AML-193 (cell line): Measurements from ENCODE around the gene SUPT5H.
"Not testable (repeated sequence)": the region's sequence is repeated elsewhere in the genome, so short reads cannot be mapped to it uniquely, and the experiment has no call there.

Experiments
- DNase-seq, 2 experiments: peaks; one replicate each; lab custom pipeline; 2025; lab: John Stamatoyannopoulos, UW

Gene SUPT5H

DNA sequence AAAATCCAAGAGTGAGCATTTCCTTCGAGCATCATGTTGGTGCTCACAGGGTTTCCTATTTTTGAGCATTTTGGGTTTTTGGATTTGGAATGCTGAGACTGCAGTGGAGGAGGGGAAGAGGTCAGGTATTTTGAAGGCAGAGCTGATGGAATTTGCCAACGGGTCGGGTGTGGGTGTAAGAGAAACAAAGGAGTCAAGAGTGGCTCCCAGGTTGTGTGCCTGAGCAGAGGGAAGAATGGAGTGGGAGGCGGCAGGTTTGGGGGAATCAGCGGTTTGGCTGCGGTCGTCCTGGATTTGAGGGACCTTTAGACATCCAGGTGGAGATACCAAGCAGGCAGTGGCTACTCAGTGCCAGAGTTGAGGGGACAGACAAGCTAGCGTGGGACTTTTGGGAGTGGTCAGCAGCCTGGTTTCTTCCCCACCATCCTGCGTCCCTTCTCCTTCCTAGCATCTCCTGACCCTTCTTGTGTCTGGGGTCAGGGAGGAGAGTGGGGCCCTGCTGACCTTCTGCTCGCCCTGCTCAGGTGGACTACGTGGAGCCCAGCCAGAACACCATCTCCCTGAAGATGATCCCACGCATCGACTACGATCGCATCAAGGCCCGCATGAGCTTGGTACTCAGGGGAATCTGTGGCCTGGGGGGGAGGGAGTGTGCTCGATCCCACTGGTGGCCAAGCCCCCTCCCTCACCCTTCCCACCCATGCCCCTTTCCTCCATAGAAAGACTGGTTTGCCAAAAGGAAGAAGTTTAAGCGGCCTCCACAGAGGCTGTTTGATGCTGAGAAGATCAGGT lies 20.8 kb downstream of the SUPT5H start:
- no peak for DNase-seq

DNA sequence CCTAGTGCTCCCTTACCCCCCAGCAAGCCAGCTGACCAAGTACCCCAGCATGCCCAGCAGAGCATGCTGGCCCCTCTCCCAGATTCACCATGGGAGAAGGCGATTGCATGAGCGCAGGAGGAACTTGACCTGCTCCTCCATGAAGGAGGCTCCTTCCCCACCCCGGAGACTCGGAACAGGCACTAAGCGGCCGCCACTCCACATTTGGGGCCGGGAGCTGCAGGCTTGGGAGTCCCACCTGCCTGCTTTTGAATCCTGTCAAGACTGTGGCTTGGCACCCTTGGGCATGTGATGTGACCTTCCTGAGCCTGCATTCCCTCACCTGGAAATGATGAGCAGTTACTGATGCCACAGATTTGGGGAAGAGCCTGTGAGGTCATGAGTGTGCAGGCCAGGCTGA lies 22.6 kb downstream of the SUPT5H start:
- DNase-seq: no peak

DNA sequence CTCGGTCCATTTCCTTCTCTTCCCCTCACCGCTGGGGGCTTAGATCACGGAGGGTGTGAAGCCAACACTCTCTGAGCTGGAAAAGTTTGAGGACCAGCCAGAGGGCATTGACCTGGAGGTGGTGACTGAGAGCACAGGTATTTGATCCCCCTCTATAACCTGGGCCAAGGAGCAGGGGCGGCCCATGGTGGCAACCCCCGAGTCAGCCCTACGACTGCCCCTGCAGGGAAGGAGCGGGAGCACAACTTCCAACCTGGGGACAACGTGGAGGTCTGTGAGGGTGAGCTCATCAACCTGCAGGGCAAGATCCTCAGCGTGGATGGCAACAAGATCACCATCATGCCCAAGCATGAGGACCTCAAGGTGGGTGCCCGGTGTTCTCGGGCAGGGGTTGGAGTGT lies 23.7 kb downstream of the SUPT5H start:
- no peak for DNase-seq

DNA sequence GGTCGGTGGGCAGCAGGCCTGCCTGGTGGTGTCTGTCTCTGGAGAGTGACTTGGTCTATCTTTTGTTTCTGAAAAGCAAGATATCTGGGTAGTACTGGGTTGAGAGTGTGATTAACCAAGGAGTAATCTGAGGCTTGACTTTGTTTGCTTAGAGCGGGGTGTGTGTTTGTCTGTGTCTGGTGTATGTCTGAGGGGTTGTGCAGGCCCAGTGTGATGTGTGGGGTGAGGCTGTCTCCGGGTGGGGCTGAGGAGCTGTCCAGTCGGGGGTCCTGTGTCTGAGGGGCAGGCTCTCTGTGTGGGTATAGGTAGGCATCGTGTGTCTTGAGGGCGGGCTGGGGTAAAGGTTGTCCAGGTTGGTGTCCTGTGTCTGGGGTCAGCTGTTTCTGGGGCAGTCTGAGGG lies 24.2 kb downstream of the SUPT5H start:
- no peak for DNase-seq

DNA sequence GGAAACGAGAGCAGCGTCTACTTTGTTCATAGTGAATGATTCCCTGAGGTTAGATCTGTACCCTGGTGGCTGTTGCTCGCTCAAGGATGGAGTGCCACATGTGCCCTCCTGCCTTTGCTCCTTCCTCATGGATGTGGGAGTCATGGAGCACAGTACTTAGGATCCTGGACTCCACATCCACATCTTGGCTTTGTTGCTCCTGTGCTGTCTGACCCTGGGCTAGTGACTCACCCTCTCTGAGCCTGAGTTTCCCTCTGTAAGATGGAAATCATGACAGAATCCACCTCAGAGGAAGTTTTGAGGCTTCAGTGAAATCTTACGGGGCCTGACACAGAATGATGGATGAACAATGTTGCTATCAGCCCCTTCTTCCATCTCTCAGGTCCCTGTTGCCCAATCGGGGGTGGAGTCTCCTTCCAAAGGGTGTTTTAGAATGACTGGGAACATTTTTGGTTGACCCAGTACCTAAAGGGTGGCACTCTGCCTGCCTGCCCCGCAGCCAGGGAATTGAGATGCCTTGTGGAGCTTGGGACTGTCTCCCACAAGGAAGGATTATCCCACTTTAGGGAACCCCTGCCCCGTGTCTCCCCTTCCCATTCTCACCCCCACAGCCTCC lies 25.4 kb downstream of the SUPT5H start:
- no peak for DNase-seq

DNA sequence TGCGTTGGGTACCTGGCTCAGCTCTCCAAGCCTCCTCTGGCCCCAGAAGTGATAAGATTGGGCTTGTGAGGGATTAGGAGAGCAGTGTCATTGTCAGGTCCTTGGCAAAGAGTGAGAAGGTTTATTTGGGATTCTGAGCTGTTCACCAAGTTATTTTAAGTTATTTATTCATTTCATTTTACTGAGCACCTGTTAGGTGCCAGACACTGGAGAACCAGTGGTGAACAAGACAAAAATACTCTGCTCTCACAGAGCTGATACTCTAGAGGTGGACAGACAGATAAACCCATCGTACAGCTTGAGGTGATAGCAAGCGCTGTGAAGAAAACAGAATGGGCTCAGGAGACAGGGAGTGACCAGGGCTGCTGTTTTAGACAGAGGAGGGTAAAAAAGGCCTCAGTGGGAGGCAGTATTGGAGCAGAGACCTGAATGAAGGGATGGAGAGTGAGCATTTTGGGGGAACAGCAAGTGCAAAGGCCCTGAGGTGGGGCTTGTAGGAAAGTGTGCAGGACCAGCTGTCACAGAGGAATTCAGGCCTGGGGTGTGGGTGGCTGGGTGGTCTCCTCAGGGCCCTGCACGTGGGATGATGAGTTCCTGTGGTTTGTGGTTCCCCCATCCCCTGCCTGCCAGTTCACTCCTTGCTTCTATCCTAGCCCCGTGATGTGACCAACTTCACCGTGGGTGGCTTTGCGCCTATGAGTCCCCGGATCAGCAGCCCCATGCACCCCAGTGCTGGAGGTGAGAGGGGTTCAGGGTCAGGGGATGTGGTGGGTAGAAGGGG lies 26.6 kb downstream of the SUPT5H start:
- no peak for DNase-seq

DNA sequence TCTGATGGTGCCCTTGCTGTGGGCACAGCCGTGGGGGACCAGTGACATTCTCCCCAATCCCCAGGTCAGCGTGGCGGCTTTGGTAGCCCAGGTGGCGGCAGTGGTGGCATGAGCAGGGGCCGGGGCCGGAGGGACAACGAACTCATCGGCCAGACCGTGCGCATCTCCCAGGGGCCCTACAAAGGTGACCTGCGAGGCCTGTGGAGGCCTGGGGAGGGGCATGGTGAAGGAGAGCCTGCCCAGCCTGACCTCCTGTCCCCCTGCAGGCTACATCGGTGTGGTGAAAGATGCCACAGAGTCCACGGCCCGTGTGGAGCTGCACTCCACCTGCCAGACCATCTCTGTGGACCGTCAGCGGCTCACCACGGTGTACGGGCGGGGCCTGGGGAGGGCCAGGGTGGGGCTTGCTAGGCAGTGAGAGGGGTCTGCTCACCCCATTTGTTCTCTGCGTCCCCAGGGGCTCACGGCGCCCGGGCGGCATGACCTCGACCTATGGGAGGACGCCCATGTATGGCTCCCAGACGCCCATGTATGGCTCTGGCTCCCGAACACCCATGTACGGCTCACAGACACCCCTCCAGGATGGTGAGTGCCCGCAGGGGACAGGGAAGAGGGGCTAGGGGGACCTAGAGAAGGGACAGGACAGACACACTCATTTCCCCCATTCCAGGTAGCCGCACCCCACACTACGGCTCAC lies 27.5 kb downstream of the SUPT5H start:
- DNase-seq: no peak

DNA sequence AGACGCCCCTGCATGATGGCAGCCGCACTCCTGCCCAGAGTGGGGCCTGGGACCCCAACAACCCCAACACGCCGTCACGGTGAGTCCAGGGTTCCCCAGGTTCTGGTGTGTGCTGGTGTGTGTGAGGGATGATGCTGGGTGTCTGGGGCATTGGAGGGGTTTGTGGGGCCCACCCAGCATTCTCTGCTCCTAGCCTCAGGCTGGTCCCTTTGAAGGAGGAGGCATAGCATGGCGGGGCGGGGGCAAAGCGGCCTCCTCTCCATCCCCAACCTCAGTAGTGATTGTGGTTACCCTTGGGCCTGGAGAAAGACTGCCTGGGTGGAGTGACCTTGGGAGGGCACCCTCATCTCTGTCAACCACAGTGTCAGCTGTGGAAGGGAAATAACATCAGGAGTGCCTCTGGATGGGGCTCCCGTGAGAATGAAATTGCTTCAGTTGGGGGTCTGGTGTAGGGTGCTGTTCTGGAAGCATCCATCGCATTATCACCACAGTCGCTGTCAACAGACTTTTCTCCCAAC lies 28.1 kb downstream of the SUPT5H start:
- no peak for DNase-seq

DNA sequence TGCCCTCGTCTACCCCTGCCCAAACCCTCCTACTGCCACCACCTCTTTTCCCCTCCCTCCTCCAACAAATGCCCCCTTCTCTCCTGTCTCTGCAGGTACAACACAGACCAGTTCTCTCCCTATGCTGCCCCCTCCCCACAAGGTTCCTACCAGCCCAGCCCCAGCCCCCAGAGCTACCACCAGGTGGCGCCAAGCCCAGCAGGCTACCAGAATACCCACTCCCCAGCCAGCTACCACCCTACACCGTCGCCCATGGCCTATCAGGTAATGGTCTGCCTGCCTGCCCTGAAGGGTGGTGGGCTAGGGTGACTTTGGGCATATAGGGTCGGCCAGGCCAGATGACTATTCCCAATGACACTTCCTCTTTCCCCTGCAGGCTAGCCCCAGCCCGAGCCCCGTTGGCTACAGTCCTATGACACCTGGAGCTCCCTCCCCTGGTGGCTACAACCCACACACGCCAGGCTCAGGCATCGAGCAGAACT lies 28.8 kb downstream of the SUPT5H start:
- peak; percentile 26 to 40 for DNase-seq

DNA sequence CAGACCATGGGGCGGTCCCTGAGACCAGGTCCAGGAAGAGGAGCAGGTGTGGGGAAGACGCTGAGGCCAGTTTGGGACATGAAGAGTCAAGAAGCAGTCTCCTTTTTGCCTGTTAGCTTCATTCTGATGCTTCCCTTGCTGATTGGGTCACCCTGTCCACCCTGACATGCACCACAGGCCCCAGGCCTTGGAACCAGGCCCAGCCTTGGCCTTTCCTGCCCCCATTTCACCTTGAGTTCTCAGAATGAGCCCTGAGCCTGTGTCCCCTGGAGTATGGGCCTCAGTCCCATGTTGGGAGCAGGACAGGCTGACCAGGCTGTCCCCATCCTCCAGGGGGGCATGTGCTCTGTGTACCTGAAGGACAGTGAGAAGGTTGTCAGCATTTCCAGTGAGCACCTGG lies 30.4 kb downstream of the SUPT5H start:
- DNase-seq: no peak

DNA sequence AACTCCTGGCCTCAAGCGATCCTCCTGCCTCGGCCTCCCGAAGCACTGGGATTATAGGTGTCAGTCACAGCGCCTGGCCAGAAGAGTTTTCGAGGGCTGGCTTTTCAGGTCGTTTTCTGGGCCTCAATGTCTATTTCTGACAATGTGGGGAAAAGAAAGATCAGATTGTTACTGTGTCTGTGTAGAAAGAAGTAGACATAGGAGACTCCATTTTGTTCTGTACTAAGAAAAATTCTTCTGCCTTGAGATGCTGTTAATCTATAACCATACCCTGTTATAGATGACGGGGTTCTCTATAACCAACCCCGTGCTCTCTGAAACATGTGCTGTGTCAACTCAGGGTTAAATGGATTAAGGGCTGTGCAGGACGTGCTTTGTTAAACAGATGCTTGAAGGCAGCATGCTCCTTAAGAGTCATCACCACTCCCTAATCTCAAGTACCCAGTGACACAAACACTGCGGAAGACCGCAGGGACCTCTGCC lies 34.0 kb downstream of the SUPT5H start:
- DNase-seq: not testable (repeated sequence)

DNA sequence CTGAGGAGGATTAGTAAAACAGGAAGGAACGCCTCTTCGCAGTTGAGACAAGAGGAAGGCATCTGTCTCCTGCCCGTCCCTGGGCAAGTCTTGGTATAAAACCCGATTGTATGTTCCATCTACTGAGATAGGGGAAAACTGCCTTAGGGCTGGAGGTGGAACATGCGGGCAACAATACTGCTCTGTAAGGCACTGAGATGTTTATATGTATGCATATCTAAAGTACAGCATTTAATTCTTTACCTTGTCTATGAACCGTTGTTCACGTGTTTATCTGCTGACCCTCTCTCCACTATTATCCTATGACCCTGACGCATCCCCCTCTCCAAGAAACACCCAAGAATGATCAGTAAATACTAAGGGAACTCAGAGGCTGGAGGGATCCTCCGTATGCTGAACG lies 34.5 kb downstream of the SUPT5H start:
- DNase-seq: no peak

DNA sequence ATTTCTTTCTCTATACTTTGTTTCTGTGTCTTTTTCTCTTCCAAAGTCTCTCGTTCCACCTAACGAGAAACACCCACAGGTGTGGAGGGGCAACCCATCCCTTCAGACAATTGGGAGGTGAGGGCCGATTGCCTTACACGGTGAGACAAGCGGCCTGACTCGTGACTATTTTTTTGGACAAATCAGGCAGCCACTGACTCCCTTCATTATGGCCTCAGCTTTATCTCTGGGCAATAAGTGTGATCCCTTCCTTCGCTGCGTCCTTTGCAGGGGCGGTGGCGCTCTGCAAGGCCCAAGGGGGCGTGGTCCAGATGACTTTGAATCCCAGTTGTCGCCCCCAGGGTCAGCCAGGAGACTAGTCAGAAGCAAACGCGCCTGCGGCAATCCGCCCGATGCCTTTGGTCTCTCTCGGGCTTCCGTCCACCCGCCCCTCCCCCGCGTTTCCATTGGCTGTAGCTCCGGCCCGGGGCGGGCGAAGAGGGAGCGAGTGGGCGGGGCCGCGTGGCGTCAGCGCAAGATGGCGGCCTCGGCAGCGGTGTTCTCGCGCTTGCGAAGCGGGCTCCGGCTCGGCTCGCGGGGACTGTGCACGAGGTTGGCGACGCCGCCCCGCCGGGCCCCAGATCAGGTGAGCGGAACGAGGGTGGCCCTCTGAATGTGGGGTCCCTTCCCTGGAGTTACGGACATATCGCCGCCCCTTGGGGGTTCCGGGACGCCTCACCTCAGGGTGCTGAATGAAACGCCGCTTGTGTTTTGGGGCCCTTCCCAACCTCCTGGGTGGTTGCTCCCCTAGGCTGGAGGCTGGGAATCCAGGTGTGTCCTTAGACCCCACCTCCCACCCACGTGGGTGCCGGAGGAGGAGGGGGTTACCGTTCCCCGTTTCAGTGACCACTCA lies 35.2 kb downstream of the SUPT5H start, which contains the start of gene TIMM50:
TIMM50 (plus strand) TSS at position 502 of the 892 bp plus-strand sequence; CDS start at position 518, 16 bp downstream.
- peak; percentile 86 to 92 for DNase-seq

DNA sequence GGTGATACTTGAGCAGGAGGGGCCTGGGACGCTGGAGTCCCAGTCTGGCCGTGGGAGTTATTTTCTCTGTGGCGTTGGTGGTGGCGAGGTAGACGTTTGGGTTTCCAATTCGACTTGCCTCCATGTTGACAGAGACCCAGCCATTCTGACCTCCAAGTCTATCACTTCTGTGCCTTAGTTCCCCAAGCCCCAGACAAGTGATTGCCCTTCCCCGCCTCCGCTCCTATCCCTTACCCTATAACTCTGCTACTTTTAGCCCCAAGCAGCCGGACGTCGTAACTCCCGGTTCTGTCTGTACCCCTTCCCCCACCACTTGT lies 35.8 kb downstream of the SUPT5H start:
- DNase-seq: peak in 1 of 2 experiments; percentile 9

DNA sequence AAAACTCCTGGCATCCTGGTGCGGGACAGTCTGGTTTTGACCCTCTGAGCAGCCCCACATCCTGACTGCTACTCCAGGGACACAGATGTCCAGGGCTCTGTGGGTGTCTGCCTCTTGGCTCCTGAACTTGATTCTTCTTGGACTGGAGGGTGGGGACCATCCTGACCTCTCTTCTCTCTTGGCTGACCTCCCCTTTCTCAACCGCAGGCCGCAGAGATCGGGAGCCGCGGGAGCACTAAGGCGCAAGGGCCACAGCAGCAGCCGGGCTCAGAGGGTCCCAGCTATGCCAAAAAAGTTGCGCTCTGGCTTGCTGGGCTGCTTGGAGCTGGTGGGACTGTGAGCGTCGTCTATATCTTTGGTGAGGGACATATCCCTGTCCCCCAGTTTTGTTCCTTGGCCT lies 36.3 kb downstream of the SUPT5H start:
- no peak for DNase-seq

DNA sequence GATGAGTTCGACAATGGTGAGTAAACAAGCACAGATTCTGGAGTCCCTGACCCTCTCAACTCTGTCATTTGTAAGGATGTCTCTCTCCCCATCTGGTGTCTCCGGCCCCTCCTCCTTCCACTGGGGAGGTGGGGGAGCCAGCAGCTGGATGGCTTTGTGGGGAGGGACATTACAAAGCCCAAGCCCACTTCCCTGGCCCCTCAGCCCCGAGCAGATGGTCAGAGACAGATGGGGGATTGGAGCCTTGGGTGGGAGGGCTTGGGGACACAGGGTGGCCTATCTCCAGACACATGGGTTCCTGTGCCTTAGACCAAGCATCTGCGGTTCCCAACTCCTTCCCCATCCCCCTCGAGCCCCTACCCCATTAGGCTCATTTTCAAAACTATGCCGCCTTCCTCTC lies 37.8 kb downstream of the SUPT5H start:
- no peak for DNase-seq

DNA sequence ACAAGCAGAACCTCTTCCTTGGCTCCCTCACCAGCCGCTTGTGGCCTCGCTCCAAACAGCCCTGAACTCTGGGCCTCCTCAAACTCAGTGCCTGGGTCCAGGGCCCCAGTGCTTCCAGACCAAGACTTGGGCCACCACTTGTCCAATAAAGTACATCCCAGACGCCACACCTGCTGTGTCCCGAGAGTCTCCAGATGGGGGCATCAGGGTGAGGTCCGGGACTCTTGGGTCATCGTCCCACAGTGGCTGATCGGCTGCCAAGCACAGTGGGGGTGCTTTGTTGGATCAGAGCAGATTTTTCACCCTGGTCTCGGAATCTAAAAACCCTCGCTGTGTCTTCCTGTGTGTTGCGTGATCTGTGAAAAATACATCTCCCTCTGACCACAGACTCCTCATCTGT lies 44.4 kb downstream of the SUPT5H start:
- no peak for DNase-seq

DNA sequence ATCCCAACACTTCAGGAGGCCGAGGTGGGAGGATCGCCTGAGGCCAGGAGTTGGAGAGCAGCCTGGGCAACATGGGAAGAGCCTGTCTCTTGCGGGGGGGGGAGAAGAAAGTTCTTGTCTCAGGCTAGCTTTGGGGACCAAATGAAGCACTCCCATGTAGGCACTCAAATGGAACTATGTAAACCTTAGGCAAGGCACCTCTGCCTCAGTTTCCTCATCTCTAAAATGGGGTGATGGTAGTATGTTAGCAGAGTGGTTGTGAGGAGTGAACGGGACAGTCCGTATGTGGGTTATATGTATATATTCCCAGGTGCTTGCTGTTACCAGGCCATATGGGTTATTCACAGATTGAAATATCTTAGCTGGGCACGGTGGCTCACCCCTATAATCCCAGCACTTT lies 46.8 kb downstream of the SUPT5H start:
- DNase-seq: no peak

DNA sequence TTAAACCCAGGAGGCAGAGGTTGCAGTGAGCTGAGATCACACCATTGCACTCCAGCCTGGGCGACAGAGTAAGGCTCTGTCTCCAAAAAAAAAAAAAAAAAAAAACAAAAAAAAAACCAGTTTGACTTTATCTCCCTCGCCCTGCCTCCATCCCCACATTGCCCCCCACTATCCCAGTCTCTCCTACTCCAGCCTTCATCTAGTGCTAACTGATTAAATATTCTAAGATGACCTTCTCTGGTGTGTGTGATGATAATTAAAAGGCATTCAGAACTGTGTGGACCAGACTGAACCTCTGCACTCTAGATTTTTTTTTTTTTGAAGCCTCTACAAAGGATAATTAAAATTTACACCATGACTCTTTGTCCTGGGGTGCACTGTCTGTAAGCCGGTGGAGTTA lies 47.4 kb downstream of the SUPT5H start:
- no peak for DNase-seq

DNA sequence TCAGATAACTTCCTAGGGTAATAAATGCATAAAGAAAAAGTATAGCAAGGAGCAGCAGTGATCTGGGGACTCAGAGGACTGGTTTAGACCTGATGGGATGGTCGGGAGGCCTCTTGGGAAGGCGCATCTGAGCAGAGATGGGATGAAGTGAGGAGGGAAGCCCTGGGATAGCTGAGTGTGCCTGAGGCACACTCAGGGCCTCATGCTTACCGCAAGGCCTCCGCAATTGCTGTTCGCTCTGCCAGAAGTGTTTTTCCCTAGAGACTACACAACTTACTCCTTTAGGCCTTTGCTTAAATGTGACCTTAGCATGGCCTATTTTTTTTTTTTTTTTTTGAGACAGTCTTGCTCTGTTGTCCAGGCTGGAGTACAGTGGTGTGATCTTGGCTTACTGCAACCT lies 49.3 kb downstream of the SUPT5H start:
- DNase-seq: no peak

DNA sequence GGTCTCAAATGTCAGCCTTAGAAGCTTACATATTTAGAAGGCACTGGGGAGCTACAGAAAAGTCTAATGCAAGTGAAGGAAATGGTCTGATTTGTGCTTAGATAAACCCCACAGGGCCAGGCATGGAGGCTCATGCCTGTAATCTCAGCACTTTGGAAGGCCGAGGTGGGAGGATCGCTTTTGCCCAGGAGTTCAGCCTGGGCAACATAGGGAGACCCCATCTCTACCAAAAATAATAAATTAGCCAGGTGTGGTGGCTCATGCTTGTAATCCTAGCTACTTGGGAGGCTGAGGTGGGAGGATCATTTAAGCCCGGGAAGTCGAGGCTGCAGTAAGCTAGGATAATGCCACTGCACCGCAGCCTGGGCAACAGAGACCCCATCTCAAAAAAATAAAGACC lies 50.7 kb downstream of the SUPT5H start:
- no peak for DNase-seq
